G401 (cell line): ENCODE measurements around the gene MVB12B. TPM values are rescaled to one million over a fixed set of nuclear protein-coding genes. Genes with fewer than 3 reads are reported as not detected.

Experiments used
- DNase-seq: peaks from one replicate; pipeline ENCODE4 v3.0.0-alpha.2; 2015; ENCODE audit warnings: low spot score
- in situ Hi-C: cut with HindIII; loops from 2 replicates; pipeline ENCODE4 v1.10.0; 2016; ENCODE audit warnings: low sequenced_read_pairs, mixed read lengths
- total RNA-seq: library from RNA; depleted of rRNA; stranded (reverse); fragments of >200 nt; shearing (Covaris generic); gene quantifications from 2 replicates; pipeline ENCODE4 v1.2.3, GENCODE V29; 2014

Gene MVB12B
- total RNA-seq, 1 experiment from 2014 or later = 7.0 TPM

DNA sequence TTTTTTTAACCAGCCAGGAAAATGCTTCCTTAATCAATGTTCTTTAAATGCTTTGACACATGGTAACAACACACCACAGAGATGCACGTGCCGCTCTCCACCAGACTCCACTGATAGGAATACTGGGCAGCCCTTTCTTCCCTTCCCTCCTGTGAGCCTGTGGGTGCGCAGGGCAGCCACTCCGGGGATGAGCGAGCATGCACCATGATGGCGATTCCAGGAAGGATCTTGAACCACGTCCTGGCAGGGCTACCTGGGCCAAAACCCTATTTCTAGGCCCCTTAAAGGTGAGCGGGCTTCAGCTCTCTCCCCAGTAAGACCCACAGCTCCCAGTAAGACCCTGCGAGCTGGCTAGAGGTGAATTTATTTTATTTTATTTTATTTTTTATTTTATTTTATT, 128.2 kb downstream of the MVB12B start:
- in situ Hi-C loops = no loop called here
- DNase-seq = no peak

DNA sequence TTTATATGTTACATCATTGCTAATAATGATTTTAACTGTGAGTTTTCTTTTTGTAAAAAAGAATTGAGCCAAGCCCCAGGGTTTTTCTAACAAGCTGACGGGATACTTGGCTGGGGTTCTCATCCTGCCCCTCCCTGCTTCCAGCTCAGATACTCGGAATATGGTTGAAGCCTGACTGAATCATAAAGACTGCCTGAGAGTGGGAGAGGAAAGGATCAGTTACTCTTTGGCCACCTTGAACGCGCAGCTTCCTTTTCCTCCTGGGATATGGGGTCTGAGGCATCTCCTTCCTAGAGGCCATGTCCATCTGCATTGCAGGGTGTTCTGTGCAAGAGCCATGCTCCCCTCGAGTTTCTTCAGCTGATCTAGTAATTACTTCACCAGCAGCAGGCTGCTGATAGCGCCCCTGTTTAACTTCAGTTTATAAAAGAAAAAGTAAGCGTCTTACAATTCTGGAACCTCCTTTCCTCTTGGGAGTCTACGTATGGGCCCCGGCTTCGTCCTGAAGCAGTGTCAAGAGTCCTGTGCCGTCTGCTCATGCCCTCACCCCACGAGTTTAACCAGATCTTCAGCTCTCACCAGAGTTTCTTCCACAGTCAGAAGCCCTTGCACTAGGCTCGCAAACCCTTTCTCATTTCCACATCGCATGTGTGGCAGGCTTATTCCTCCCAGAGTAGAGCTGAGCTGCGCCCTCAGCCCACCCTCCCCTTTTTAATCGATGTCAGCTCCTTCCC, 130.0 kb downstream of the MVB12B start:
- in situ Hi-C loops = no loop called here
- no peak for DNase-seq

DNA sequence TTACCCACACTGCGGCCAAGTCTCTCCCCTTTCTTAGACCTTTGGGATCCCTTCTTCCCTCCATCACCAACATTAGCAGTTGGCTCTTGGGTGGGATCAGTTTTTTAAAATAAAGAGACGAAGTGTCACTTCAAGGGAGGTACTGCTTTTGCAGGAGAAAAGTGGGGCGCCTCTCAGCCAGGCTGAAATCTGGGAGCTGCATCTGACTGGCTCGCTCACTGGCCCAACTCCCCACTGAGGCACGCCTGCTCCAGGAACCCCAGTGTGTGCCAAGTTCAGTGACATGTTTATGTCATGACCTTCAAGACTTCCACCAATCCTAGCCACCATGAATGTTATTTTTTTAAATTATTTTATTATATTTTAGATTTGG, 130.5 kb downstream of the MVB12B start:
- in situ Hi-C loops = no loop called here
- DNase-seq = no peak

DNA sequence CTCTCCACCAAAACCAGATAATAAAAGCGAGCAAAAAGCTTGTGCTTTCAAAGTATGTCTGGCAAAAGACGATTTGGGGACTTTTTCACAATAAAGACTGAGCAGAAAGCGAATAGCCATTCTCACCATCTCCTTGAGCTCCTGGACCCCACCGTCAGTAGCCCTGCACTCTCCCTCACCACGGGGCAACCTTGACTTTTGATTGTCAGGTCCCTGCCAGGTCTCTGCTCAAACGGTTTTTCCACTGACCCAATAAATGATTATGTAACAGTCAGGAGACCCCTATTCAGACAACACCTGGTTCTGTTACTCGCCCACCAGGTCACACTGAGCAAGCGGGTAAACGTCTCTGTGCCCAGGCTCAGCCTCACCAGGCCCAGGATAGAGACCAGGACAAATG, 131.3 kb downstream of the MVB12B start:
- DNase-seq = no peak
- in situ Hi-C loops = no loop called here

DNA sequence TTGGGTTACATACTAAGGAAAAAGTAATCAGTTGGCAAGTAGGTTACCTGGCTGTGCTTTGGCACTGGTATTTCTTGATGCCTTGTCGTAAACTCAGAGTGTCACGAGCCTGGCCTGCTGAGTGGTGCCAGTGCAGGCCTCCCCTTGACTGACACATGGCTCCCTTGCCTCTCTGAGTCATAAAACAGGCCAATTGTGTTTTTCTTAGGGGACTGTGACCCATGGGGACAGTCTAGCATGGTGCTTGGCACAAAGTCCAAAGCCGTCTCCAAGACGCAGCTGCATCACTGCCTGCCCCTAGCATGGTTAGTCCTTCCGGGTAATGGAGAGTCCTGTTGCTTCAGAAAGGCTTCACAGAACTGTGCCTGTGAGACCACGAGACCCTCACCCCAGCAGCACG, 132.5 kb downstream of the MVB12B start:
- DNase-seq = no peak
- in situ Hi-C loops = no loop called here

DNA sequence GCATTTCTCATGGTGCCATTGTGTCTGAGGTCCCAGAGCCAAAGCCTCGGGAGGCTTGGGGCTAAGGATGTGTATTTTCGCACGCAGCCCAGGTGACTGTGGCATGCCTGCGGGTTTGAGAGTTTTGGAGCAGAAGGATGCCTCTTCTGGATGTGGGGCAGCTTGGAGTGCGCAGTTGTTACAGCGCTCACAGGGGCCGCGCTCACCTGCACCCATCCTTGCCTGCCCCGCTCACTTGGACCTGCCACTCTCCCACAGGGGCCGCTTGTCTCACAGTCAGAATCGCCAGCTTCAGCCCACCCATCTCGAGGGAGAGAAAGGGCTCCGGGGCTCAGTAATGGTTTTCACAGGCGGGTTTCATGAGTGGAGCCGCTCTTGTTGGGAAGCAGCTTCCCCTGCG, 132.9 kb downstream of the MVB12B start:
- no peak for DNase-seq
- in situ Hi-C loops = no loop called here

DNA sequence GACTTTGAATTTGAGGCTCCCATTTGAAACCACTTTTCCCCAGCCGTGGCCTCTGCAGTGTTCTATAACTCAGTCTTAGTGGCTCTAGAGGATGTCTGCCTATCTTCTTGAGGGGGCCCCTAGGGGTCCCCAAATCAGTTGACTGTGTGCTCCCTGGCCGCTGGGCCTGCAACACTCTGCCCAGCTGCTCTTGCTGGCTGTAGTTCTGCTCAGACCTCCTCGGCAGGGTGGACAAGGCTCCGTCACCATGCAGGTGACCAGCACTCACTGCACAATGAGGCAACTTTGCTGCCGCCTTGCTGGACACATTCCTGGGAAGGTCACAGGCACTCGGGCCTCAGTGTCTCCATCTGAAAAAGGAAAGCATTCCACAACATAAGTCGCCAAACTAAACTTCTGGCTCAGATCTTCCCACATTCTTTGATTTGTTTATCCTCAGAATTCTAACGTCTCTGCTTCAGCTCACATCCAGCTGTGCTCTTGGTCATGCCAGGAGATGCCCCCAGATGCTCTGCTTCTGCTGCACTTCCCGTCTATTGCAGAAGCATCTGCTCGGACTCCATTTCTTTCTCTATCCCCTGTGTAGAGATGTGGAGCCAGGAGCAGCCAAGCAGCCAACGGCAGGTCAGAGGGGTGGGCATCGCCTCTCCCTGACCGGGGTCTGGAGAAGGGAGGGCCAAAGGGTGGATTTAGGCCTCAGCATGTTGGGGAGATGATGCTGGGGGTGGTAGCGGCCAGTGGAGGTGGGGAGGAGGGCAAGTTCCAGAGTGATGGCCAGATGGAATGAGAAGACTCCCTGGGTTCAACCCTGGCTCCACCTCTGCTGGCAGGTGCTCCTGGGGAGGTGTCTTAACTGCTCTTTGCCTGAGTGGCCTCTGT, 133.6 kb downstream of the MVB12B start:
- no peak for DNase-seq
- in situ Hi-C loops = no loop called here

DNA sequence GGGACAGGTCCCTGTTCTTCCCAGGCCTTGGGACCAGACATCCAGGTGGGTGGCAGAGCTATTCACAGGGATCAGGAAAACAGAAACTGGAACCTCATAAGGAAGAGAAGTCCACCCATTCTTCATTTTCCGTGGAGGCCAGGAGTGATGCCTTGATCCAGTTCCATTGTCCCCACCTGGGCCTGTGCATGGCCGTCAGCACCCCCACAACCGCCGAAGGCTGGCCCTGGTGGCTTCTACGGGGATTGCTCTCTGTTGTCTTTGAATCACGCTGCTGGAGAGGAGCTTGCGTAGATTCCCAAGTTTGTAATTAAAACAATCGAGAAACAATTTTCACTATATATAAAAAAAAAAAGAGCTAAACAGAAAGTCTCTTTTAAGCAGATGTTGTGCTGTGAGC, 134.4 kb downstream of the MVB12B start:
- in situ Hi-C loops = no loop called here
- DNase-seq = no peak

DNA sequence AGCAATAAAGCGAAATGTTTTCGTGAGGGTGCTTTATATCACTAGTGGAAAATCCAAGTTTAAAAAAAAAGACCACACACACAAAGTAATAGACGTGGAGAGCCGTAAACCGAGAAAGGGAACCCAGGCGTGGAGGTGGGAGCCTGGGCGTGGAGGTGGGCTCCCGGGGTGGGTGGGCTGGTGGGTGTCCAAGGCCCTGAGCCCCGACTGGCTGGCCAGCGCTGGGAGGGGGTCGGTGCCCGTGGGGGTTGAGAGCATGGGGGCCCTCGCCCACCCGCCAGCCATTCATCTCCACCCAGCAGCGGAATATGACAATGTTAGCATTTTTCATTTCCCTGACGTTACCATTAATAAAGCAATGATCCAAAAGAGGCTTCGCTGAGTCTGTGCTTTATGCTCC, 135.0 kb downstream of the MVB12B start:
- in situ Hi-C loops = no loop called here
- no peak for DNase-seq

DNA sequence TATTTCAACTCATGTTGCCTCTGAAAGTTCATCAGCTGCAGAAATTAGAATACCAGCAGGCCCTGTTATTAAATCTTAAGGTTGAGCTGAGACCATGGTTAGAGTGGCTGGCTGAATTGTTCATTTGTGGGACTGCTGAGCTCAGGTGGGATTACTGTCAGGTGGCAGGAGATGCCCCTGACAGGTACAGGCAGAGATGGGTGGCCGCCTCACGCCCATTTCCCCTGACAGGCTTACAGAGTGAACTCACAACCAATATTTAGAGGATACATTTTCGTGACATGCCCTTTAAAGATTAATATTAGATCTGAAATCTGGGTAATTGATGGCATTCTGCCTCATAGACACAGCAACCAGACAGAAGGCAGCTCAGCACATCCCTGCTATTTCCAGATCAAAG, 136.0 kb downstream of the MVB12B start:
- in situ Hi-C loops = no loop called here
- DNase-seq = no peak

DNA sequence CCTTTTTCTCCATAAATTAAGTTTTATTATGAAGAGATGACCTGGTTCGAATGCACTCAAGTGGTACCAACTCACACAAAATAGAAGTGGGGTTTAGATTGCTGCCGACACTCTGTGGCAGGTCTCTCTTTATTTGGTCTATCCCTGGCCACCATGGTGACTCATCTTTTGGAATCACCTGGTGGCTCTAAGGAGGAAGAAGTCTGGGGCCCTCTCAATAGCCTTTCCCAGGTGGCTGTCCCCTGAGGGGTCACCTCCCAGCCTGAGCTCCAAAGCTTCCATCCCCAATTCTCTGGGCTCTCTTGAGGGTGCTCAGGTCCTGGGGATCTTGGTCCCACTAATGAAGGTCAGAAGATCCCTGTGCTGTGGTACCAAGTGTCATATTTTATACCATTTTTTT, 136.8 kb downstream of the MVB12B start:
- in situ Hi-C loops = no loop called here

DNA sequence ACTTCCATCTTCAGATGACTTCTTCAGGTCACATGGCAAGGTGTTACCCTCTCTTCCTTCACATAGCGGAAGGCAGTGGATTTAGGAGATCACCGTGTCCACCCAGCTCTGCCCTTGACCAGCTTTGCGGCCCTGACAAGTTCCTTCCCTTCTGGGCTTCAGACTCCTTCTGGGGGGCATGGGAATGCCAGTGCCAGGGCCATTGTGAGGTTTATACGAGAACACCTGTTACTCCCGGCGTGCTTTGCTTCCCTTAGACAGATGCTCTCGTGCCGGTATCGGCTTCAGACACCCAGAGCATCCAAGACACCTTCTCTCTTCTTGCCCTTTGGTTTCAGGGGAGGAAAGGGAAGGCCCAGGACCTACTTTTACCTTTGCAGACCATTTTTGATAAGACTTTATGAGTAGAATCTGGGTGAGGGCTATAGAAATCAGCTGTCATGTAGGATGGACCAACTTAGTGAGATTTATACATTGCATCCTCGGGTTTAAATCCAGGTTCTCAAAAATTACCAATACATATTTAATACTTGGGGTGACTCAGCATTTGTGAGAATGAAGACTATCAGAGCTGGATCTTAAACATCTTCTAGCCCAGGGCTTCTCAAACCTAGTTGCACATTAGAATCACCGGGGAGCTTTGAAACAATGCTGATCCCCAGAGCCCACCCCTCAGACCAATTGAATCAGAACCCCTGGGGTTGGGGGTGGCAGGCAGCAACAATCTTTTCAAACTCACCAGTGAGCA, 138.2 kb downstream of the MVB12B start:
- in situ Hi-C loops = no loop called here
- DNase-seq = no peak

More for the DNA sequence above, 136.8 kb downstream of the MVB12B start:
- DNase-seq = no peak

DNA sequence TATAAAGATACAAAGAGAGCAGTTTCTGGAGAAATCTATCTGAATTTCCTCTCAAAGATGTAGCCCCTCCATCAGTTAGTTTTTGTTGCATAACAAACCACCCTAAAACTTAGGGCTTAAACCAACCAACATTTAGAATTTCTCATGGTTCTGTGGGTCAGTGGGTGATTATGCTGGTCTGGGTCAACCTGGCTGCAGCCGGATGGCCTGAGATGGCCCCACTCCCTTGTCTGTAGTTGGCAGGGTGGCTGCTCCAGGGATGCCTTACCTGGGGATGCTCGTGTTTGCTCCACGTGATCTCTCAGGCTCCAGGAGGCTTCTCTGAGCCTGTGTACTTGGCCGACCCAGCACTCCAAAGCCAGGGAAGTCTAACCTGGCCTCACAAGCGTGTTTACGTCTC, 139.3 kb downstream of the MVB12B start:
- no peak for DNase-seq
- in situ Hi-C loops = no loop called here

DNA sequence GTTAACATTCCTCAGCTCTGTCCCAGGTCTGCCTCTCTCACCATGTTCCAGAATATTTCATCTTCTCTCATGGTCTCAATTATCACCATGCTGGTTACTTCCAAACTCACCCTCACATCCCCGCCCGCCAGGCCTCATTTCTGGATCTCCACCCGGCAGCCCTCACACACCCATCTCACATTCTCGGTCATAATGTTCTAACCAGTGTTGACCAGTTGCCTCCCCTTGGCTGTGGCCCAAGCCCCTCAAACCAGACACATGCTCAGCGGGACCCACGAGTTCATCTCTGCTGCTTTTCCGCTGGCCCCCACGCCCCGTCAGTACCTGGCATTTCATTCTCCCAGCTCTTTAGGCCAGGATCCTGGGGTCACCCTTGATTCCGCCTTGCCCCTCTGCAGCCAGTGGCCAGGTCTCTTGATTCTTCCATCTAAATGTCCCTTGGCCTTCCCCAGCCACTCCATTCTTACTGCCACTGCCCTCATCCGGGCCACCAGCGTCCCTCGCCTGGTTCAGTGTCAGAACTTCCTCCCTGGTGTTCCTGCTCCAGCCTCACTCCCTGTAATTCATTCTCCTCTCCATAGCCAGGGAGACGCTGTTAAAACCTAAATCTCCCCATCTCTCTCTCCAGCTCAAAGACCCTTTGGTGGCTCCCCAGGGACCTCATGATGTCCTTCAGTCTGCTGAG, 141.7 kb downstream of the MVB12B start:
- in situ Hi-C loops = no loop called here

DNA sequence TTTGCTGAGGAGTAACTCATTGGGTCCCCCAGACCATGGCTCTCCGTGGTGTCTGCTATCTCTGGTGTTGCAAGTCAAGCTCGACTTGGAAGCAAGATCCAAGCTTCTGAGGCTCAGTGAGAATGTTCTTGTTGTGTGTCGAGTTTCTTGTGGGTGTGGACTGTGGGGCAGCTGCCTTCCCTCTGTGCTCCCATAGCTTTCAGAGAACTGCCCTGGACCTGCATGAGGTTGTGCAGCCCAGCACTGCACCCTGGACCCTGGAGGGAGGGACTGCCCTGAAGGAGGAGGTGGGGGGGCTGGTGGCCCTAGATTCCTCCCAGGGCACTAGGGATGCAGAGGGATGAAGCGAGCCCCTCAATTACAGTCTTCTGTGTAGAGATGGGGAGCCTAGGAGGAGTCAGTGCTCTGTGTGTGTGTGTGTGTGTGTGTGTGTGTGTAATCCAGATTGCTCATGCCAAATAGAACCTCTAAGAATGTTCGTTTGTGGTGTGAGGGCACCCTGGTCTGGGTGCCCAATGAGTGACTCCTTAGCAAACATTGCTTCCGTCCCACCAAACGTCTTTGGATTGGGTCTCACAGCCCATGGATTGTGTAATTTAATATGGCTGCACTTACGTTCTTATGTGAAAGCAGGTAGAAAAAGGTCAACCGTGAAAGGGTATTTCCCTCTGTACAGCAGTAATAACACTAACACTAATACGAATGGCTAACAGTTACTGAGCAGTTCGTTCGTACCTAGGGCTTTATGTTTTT, 143.8 kb downstream of the MVB12B start:
- no peak for DNase-seq
- in situ Hi-C loops = no loop called here

More for the DNA sequence above, 141.7 kb downstream of the MVB12B start:
- no peak for DNase-seq

DNA sequence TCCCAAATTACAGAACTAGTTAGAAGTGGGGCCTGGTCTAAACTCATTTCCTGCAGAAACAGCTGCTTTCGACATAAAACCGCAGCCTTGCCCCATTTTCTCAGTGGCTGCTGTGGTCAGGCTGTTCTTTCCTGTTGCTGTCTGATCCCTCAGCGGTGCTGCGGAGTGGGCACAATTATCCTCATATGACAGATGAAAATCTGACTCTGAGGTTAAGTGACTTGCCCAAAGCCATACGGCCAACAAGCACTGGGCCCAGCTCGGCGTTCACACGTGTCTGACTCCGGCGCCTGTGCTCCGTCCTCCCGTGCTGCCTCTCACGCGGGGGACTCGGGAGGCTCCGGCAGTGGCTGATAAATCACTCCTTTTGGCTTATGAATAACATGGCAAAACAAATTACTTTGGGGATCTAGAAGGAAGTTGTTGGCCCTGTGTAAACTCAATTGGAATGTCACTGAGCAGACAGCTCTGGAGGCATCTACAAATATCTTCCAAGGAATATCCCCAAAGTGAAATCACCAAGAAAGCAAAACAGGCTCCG, 144.5 kb downstream of the MVB12B start:
- in situ Hi-C loops = no loop called here
- DNase-seq = no peak

DNA sequence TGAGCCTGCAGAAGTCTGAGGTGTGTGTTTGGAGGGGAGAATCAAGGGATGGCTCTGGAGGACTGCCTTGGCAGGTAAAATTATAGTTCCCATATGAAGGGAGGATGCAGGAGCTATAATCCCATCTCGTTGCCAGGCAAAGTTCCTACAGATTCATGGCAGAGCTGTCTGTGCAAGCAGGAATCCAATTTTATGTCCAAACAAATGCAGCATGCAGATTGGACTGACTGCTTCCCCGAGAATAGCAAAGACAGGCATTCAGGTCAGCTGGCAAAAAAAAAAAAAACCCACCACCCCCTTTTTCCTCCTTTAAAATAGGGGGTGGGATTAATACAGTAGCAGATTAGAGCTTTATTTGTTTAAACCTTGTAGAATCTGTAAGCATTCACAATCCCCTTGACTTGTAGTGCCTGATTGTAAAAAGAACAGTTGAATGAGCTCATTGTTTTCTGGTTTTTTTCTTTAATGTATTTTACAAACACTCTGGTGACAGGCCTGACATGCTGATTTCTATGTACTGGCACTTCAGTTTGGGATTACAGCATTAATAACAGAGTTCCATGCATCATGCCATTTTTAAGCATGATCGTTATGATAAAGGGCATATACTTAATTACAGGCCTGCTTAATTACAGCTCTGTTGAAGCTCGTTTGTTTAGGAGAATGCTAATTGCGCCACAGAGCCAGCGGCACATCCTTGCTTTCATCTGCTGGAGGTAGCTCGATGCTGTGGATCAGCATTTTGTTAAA, 145.7 kb downstream of the MVB12B start:
- DNase-seq = no peak
- in situ Hi-C loops = no loop called here

DNA sequence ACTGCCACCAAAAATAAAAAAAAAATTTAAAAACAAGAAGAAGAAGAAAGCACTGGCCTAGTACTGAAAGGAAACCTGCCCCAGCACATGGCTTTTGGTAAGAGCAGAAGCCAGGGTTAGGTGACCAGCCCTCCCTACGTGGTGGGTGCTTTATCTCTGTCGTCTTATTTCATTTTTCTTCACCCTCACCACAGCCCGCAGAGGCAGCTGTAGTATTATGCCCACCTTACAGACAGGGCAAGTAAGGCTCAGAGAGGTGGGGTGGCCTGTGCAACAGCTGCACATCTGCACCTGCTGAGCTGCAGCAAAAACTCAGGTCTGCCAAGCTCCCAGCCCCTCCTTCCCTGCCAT, 146.3 kb downstream of the MVB12B start:
- in situ Hi-C loops = no loop called here
- no peak for DNase-seq
